Gastroesophageal sphincter (tissue), 3 donors: ENCODE results near the gene MAPT.

Source experiments
- CTCF ChIP-seq, 4 experiments: fragments of 200-600 bp in 2 of 4; fragments of 450-650 bp in 2 of 4; sonication (generic) in 1 of 4; IDR thresholded peaks; one replicate each; pipeline ENCODE4 v1.5.1; 2017 to 2019; ENCODE audit warnings: antibody characterized with exemption in 4 of 4, mild to moderate bottlenecking in 2 of 4, moderate library complexity in 2 of 4
- EP300 ChIP-seq: sonication (generic); formaldehyde crosslinking; IDR thresholded peaks from one replicate; pipeline ENCODE4 v1.6.1; 2017; ENCODE audit warnings: antibody characterized with exemption, mild to moderate bottlenecking
- POLR2A ChIP-seq, 2 donors: fragments of 450-650 bp; IDR thresholded peaks; one replicate each; pipeline ENCODE4 v1.6.1; 2017; ENCODE audit warnings: antibody characterized with exemption in 2 of 2, mild to moderate bottlenecking in 2 of 2, moderate library complexity in 1 of 2

- no peak for TF ChIP-seq CTCF (IDR thresholded peaks at IDR 0.05)
- TF ChIP-seq POLR2A (IDR thresholded peaks at IDR 0.05), result no peak
- TF ChIP-seq EP300, result no peak
Measured at GRCh38 chr17:45997624-45998023, 103.3 kb downstream of the MAPT start.
